Measurements from ENCODE around the gene PAPOLG. TPM values are rescaled to one million over a fixed set of nuclear protein-coding genes. Genes with fewer than 3 reads are reported as not detected.
"Not testable (repeated sequence)": the region's sequence is repeated elsewhere in the genome, so short reads cannot be mapped to it uniquely, and the experiment has no call there.

PAPOLG gene
- total RNA-seq, 1 donor from 2014 or later: 19.5 TPM

DNA sequence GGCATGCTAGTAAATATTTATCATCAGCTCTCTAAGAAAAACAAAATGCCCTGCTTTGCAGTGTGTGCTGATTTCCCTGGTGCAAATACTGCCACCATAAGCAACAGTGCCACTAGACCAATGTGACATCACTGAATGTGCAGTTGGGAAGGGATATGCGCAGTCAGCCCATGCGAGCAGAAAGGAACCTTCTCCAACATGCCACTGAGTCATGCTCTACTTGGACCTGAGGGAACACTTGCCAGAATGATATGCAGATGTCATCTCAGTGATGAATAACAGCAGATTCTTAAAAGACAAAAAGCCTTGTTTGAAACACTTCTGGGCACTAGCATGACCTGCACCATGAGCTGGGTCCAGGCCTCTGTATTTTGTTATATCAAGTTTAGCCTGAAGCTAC is 70.0 kb downstream of the PAPOLG start:
- no peak for DNase-seq (ENCODE audit: low spot score)
- Mint-ChIP-seq H3K27me3 (ENCODE audit: unreplicated experiment) (peaks cover 3% of the 10 kb centered on the region), H3K9me3 (ENCODE audit: unreplicated experiment) (no peaks in the 10 kb centered on the region), H3K27ac (ENCODE audit: unreplicated experiment) (no peak overlapping the region), H3K4me1 (ENCODE audit: unreplicated experiment) (no peaks in the 10 kb centered on the region), H3K36me3 (ENCODE audit: low read depth, unreplicated experiment) (no peaks in the 10 kb centered on the region), H3K4me3 (ENCODE audit: unreplicated experiment) (no peak overlapping the region)
- TF ChIP-seq, protein P1, sequence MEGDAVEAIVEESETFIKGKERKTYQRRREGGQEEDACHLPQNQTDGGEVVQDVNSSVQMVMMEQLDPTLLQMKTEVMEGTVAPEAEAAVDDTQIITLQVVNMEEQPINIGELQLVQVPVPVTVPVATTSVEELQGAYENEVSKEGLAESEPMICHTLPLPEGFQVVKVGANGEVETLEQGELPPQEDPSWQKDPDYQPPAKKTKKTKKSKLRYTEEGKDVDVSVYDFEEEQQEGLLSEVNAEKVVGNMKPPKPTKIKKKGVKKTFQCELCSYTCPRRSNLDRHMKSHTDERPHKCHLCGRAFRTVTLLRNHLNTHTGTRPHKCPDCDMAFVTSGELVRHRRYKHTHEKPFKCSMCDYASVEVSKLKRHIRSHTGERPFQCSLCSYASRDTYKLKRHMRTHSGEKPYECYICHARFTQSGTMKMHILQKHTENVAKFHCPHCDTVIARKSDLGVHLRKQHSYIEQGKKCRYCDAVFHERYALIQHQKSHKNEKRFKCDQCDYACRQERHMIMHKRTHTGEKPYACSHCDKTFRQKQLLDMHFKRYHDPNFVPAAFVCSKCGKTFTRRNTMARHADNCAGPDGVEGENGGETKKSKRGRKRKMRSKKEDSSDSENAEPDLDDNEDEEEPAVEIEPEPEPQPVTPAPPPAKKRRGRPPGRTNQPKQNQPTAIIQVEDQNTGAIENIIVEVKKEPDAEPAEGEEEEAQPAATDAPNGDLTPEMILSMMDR (IDR thresholded peaks at IDR 0.05; ENCODE audit: unreplicated experiment): no peak

DNA sequence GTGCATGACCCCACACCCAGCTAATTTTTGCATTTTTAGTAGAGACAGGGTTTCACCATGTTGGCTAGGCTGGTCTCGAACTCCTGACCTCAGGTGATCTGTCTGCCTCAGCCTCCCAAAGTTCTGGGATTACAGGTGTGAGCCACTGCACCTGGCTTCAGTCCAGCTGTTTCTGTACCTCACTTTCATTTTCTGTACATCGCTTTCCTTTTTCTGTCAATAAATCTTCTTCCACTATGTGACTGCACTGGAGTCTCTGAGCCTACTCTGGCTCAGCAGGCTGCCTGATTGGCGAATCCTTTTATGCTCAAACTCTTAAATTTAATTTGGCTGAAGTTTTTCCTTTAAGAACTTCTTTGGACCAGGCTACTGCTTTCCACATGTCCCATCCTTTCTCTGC is 70.8 kb downstream of the PAPOLG start:
- H3K4me1 Mint-ChIP-seq (ENCODE audit: unreplicated experiment); DNase-seq (ENCODE audit: low spot score); H3K36me3 Mint-ChIP-seq (ENCODE audit: low read depth, unreplicated experiment); H3K27me3 Mint-ChIP-seq (ENCODE audit: unreplicated experiment); H3K4me3 Mint-ChIP-seq (ENCODE audit: unreplicated experiment); H3K9me3 Mint-ChIP-seq (ENCODE audit: unreplicated experiment); H3K27ac Mint-ChIP-seq (ENCODE audit: unreplicated experiment): not testable (repeated sequence)

GRCh38 chr2:60827369-60827768 is 71.3 kb downstream of the PAPOLG start:
- no peaks in the 10 kb centered on the region for H3K36me3 Mint-ChIP-seq (ENCODE audit: low read depth, unreplicated experiment)
- peaks cover 3% of the 10 kb centered on the region for H3K27me3 Mint-ChIP-seq (ENCODE audit: unreplicated experiment)
- H3K4me3 Mint-ChIP-seq (ENCODE audit: unreplicated experiment): no peak overlapping the region
- DNase-seq (ENCODE audit: low spot score): no peak
- H3K4me1 Mint-ChIP-seq (ENCODE audit: unreplicated experiment): no peaks in the 10 kb centered on the region
- no peak overlapping the region for H3K27ac Mint-ChIP-seq (ENCODE audit: unreplicated experiment)
- no peaks in the 10 kb centered on the region for H3K9me3 Mint-ChIP-seq (ENCODE audit: unreplicated experiment)
- TF ChIP-seq, protein P1 (IDR thresholded peaks at IDR 0.05; ENCODE audit: unreplicated experiment): no peak

DNA sequence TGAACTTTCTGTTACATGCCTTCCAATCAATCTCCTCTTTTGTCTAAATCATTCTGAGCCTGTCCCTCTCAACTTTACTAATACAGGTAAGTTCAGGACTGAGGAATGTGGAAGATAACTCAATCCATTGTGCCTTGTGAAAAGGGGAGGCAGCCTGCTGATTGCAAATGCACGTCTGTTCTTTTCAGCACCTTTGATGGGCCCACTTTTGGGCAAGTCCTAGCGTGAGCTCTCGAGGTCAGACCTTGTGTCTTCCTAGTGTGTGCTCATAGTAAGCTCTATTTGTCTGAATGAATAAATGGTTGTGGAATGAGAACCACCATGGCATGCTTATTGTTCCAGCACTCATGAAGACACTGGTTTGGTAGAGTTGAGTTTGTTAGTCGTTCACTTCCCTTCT is 74.9 kb downstream of the PAPOLG start:
- Mint-ChIP-seq H3K27me3 (ENCODE audit: unreplicated experiment) (peaks cover 15% of the 10 kb centered on the region), H3K27ac (ENCODE audit: unreplicated experiment) (no peak overlapping the region), H3K4me3 (ENCODE audit: unreplicated experiment) (no peak overlapping the region), H3K9me3 (ENCODE audit: unreplicated experiment) (no peaks in the 10 kb centered on the region), H3K4me1 (ENCODE audit: unreplicated experiment) (peaks cover 14% of the 10 kb centered on the region), H3K36me3 (ENCODE audit: low read depth, unreplicated experiment) (no peaks in the 10 kb centered on the region)
- DNase-seq (ENCODE audit: low spot score): no peak
- TF ChIP-seq, protein P1 (IDR thresholded peaks at IDR 0.05; ENCODE audit: unreplicated experiment): no peak

- TF ChIP-seq, protein P1 (IDR thresholded peaks at IDR 0.05; ENCODE audit: unreplicated experiment): no peak
- Mint-ChIP-seq H3K9me3 (ENCODE audit: unreplicated experiment) (no peaks in the 10 kb centered on the region), H3K36me3 (ENCODE audit: low read depth, unreplicated experiment) (no peaks in the 10 kb centered on the region), H3K27me3 (ENCODE audit: unreplicated experiment) (peaks cover 15% of the 10 kb centered on the region), H3K27ac (ENCODE audit: unreplicated experiment) (no peak overlapping the region), H3K4me1 (ENCODE audit: unreplicated experiment) (peaks cover 14% of the 10 kb centered on the region), H3K4me3 (ENCODE audit: unreplicated experiment) (no peak overlapping the region)
- DNase-seq (ENCODE audit: low spot score): no peak
Observed at GRCh38 chr2:60831921-60832320, 75.9 kb downstream of the PAPOLG start.

DNA sequence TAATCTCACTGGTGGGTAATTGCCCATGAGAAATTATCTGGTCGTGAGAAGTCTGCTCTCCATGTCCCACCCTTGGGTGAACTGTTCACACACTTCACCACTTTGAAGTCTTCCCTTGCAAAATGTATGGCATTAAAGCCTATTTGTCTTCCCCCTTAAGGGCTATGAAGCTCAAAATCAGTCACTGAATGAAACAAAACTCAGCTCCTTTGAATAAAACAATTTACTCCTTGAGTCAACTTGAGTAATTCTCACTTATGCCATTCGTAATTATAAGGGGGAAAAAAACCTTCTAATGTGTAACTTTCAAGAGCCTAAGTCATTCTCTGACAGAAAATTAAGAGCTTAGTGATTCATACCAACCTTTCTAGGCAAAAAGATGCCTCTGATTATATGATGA is 76.6 kb downstream of the PAPOLG start:
- peaks cover 15% of the 10 kb centered on the region for H3K27me3 Mint-ChIP-seq (ENCODE audit: unreplicated experiment)
- H3K9me3 Mint-ChIP-seq (ENCODE audit: unreplicated experiment): no peaks in the 10 kb centered on the region
- TF ChIP-seq, protein P1 (IDR thresholded peaks at IDR 0.05; ENCODE audit: unreplicated experiment): no peak
- no peak overlapping the region for H3K4me3 Mint-ChIP-seq (ENCODE audit: unreplicated experiment)
- no peak overlapping the region for H3K27ac Mint-ChIP-seq (ENCODE audit: unreplicated experiment)
- no peak for DNase-seq (ENCODE audit: low spot score)
- H3K36me3 Mint-ChIP-seq (ENCODE audit: low read depth, unreplicated experiment): no peaks in the 10 kb centered on the region
- peaks cover 14% of the 10 kb centered on the region for H3K4me1 Mint-ChIP-seq (ENCODE audit: unreplicated experiment)
